ENCODE results near the gene KRT85. TPM values are rescaled to one million over a fixed set of nuclear protein-coding genes. Genes with fewer than 3 reads are reported as not detected.

The KRT85 gene
- total and polyA plus RNA-seq, 2 donors (not counting 3 experiments of a cell fraction or from before 2014, with no cell fraction given) = not detected

GRCh38 chr12:52336641-52337040, 30.6 kb downstream of the KRT85 start:
- DNase-seq (ENCODE audit: low read depth, low spot score) (no peak), FAIRE-seq (no peak)
- Histone ChIP-seq H3K9ac (replicated peaks; ENCODE audit: extremely low read depth, insufficient read depth, low read length) (no peak overlapping the region), H2AFZ (ENCODE audit: low read depth, low read length) (no peak overlapping the region), H3K4me3 (replicated peaks in 1 of 3; ENCODE audit: insufficient read depth in 1 of 3, low read depth in 1 of 3, low read length in 3 of 3) (no peak overlapping the region), H3K36me3 (ENCODE audit: control insufficient read depth in 2 of 2, extremely low read depth in 1 of 2, insufficient read depth in 2 of 2, low read length in 2 of 2) (no peaks in the 10 kb centered on the region), H3K9me3 (replicated peaks; ENCODE audit: control insufficient read depth, insufficient read depth, low read length) (no peaks in the 10 kb centered on the region), H3K27ac (ENCODE audit: insufficient read depth, low read depth, low read length) (no peak overlapping the region), H3K4me2 (ENCODE audit: insufficient read depth, low read length) (no peak overlapping the region), H3K79me2 (ENCODE audit: control insufficient read depth, insufficient read depth, low read length) (no peaks in the 10 kb centered on the region), H3K9me1 (replicated peaks; ENCODE audit: control insufficient read depth, extremely low read depth, insufficient read depth, low read length) (no peaks in the 10 kb centered on the region), H4K20me1 (replicated peaks; ENCODE audit: control insufficient read depth, extremely low read depth, insufficient read depth, low read length) (no peaks in the 10 kb centered on the region), H3K4me1 (ENCODE audit: control insufficient read depth, extremely low read depth, insufficient read depth, low read length) (no peaks in the 10 kb centered on the region), H3K27me3 (ENCODE audit: control insufficient read depth in 2 of 2, insufficient read depth in 2 of 2, low read length in 2 of 2) (peaks cover 18 to 20% of the 10 kb centered on the region in 2 experiments)
- dilution Hi-C loops (cut with MboI; ENCODE audit: extremely low pct_ligation_motif_present, low sequenced_read_pairs) = no loop called here
- POLR2A ChIA-PET = no interaction called here
- BruUV-seq (replicated peaks) = no TSS peak
- intact Hi-C loops (cut with micrococcal nuclease) = no loop called here
- TF ChIP-seq POLR2AphosphoS5 (IDR thresholded peaks at IDR 0.05; ENCODE audit: insufficient read depth, low read depth, low read length) = no peak
- no peak for TF ChIP-seq GATA2 (IDR thresholded peaks at IDR 0.05; ENCODE audit: insufficient read depth, insufficient read length, low read depth, low read length)
- CTCF ChIA-PET = interaction anchor here (1.1 to 2.6 kb wide), 3 partner anchors 9 to 534 kb away, joined by 3 to 24 read pairs (median 5); no protein-coding TSS in a partner anchor

DNA sequence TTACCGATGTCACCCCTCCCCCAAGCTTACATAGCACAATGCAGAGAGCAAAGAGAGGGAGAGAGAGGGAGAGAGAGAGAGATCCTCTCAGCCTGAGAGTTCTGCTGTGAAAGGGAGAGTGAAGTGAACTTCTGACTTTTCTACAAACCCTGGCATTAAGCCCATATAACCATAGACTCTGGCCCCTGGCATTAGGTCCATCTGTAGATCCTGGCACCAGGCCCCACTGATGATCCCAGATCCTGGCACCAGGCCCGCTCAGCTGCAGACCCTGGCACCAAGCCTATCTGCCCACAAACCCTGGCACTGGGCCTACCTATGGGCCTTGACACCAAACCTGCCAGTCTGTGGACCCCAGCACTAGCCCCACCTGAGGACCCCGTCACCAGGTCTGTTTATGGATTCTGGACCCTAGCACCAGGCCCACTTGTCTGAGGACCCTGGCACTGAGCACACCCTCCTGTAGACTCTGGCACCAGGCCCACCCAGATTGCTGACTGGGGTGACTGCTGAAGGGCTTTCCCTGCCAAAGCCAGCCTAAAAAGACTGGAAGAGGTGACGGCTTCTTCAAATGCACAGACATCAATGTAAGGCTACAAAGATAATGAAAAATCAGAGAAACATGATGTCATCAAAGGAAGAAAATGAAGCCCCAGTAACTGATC, 31.6 kb downstream of the KRT85 start:
- H3K27ac ChIP-seq (ENCODE audit: insufficient read depth, low read depth, low read length) = no peak overlapping the region
- no peaks in the 10 kb centered on the region for H3K79me2 ChIP-seq (ENCODE audit: control insufficient read depth, insufficient read depth, low read length)
- POLR2A ChIA-PET = no interaction called here
- peaks cover 20% of the 10 kb centered on the region in 2 experiments for H3K27me3 ChIP-seq (ENCODE audit: control insufficient read depth in 2 of 2, insufficient read depth in 2 of 2, low read length in 2 of 2)
- BruUV-seq (replicated peaks) = no TSS peak
- DNase-seq (ENCODE audit: low read depth, low spot score) (no peak), FAIRE-seq (no peak)
- dilution Hi-C loops (cut with MboI; ENCODE audit: extremely low pct_ligation_motif_present, low sequenced_read_pairs) = no loop called here
- H3K4me3 ChIP-seq (replicated peaks in 1 of 3; ENCODE audit: insufficient read depth in 1 of 3, low read depth in 1 of 3, low read length in 3 of 3) = no peak overlapping the region
- no peaks in the 10 kb centered on the region for H4K20me1 ChIP-seq (replicated peaks; ENCODE audit: control insufficient read depth, extremely low read depth, insufficient read depth, low read length)
- no peaks in the 10 kb centered on the region for H3K36me3 ChIP-seq (ENCODE audit: control insufficient read depth in 2 of 2, extremely low read depth in 1 of 2, insufficient read depth in 2 of 2, low read length in 2 of 2)
- no peaks in the 10 kb centered on the region for H3K4me1 ChIP-seq (ENCODE audit: control insufficient read depth, extremely low read depth, insufficient read depth, low read length)
- H3K9me1 ChIP-seq (replicated peaks; ENCODE audit: control insufficient read depth, extremely low read depth, insufficient read depth, low read length) = no peaks in the 10 kb centered on the region
- no peak overlapping the region for H2AFZ ChIP-seq (ENCODE audit: low read depth, low read length)
- CTCF ChIA-PET = interaction anchor here (0.5 to 2.6 kb wide), 3 partner anchors 8 to 532 kb away, joined by 3 to 24 read pairs (median 3); no protein-coding TSS in a partner anchor
- H3K9me3 ChIP-seq (replicated peaks; ENCODE audit: control insufficient read depth, insufficient read depth, low read length) = no peaks in the 10 kb centered on the region
- H3K4me2 ChIP-seq (ENCODE audit: insufficient read depth, low read length) = no peak overlapping the region
- intact Hi-C loops (cut with micrococcal nuclease) = no loop called here
- no peak overlapping the region for H3K9ac ChIP-seq (replicated peaks; ENCODE audit: extremely low read depth, insufficient read depth, low read length)
- TF ChIP-seq EZH2 (IDR thresholded peaks at IDR 0.05; ENCODE audit: borderline replicate concordance, low read depth, low read length, severe bottlenecking) = no peak
- TF ChIP-seq POLR2A (IDR thresholded peaks at IDR 0.05; ENCODE audit: low read depth, low read length) = no peak
- no peak for TF ChIP-seq JUN (IDR thresholded peaks at IDR 0.05; ENCODE audit: borderline replicate concordance, insufficient read depth, insufficient read length, low read depth)
- TF ChIP-seq MYC (IDR thresholded peaks at IDR 0.05; ENCODE audit: low read depth, low read length) = no peak

Measured in endothelial cell of umbilical vein (primary cell).